Right lobe of liver (tissue), 4 donors: ENCODE data around the gene RPS28.

Experiments used
- POLR2A ChIP-seq: fragments of 450-650 bp; IDR thresholded peaks from one replicate; pipeline ENCODE4 v1.6.1; 2017; ENCODE audit warnings: antibody characterized with exemption, mild to moderate bottlenecking
- TF ChIP-seq, protein P1 (sequence below), 4 donors: fragments of 200-600 bp in 3 of 4; fragments of 450-650 bp in 1 of 4; IDR thresholded peaks; one replicate each; pipeline versions ENCODE4 v1.5.1 to v1.8.0; 2016 to 2022; ENCODE audit warnings: antibody characterized with exemption in 4 of 4, mild to moderate bottlenecking in 2 of 4
- donor health status: DM: no; HTN: no; CAD: no.
- donor health status: DM: no; HTN: no; CAD: no.
- donor health status: DM: no; HTN: yes; CAD: no.

- TF ChIP-seq POLR2A: no peak
- TF ChIP-seq, protein P1, sequence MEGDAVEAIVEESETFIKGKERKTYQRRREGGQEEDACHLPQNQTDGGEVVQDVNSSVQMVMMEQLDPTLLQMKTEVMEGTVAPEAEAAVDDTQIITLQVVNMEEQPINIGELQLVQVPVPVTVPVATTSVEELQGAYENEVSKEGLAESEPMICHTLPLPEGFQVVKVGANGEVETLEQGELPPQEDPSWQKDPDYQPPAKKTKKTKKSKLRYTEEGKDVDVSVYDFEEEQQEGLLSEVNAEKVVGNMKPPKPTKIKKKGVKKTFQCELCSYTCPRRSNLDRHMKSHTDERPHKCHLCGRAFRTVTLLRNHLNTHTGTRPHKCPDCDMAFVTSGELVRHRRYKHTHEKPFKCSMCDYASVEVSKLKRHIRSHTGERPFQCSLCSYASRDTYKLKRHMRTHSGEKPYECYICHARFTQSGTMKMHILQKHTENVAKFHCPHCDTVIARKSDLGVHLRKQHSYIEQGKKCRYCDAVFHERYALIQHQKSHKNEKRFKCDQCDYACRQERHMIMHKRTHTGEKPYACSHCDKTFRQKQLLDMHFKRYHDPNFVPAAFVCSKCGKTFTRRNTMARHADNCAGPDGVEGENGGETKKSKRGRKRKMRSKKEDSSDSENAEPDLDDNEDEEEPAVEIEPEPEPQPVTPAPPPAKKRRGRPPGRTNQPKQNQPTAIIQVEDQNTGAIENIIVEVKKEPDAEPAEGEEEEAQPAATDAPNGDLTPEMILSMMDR (IDR thresholded peaks at IDR 0.05): no peak
Measured at GRCh38 chr19:8338835-8339234, 17.5 kb downstream of the RPS28 start.
